Left renal cortex interstitium (tissue), 4 donors: ENCODE results near the gene GIT1. TPM values are rescaled to one million over a fixed set of nuclear protein-coding genes. Genes with fewer than 3 reads are reported as not detected.
A peak's percentile ranks its signal among the peaks of the same experiment; 100 is the strongest.

ENCODE experiments used
- DNase-seq, 4 donors: peaks; one replicate each; pipeline ENCODE4 v3.0.0-alpha.2; 2013; ENCODE audit warnings: low read depth in 4 of 4, low spot score in 2 of 4, missing footprints in 1 of 4
- polyA plus RNA-seq, 4 donors: library from polyadenylated mRNA; unstranded; fragments of 120-200 nt; gene quantifications; one replicate each; pipeline ENCODE4 v1.2.1, GENCODE V29; 2013; ENCODE audit not compliant: insufficient read length in 4 of 4

GIT1 gene
- polyA plus RNA-seq = 10 to 100 TPM; 41.2 to 55.4 (median 49.9) TPM

- peak in 1 of 4 donors; percentile 78 for DNase-seq
Observed at GRCh38 chr17:29589524-29590410, at the start of gene GIT1. Gene GIT1 (minus strand): TSS chr17:29589648. CDS start chr17:29589378, 270 bp downstream.

- DNase-seq = no peak
Observed at GRCh38 chr17:29633886-29634285, 44.4 kb upstream of the GIT1 start.

GRCh38 chr17:29630630-29631193 lies 41.3 kb upstream of the GIT1 start:
- no peak for DNase-seq

GRCh38 chr17:29629839-29630238 lies 40.4 kb upstream of the GIT1 start:
- DNase-seq = no peak

GRCh38 chr17:29628644-29629043 lies 39.2 kb upstream of the GIT1 start:
- DNase-seq = no peak

GRCh38 chr17:29627951-29628350 lies 38.5 kb upstream of the GIT1 start:
- no peak for DNase-seq

- no peak for DNase-seq
Observed at GRCh38 chr17:29625037-29625750, 35.7 kb upstream of the GIT1 start.

- no peak for DNase-seq
Observed at GRCh38 chr17:29624586-29624985, 35.1 kb upstream of the GIT1 start.

GRCh38 chr17:29623283-29623647 lies 33.8 kb upstream of the GIT1 start:
- no peak for DNase-seq

- no peak for DNase-seq
Observed at GRCh38 chr17:29622337-29623282, 33.2 kb upstream of the GIT1 start, which contains the start of gene CORO6. Gene CORO6 (minus strand): TSS chr17:29622912. CDS start chr17:29621421, 1,491 bp downstream.

GRCh38 chr17:29621751-29622194 lies 32.3 kb upstream of the GIT1 start:
- no peak for DNase-seq

- DNase-seq = no peak
Observed at GRCh38 chr17:29620779-29621500, 31.5 kb upstream of the GIT1 start.

- DNase-seq = no peak
Observed at GRCh38 chr17:29620271-29620670, 30.8 kb upstream of the GIT1 start.

- no peak for DNase-seq
Observed at GRCh38 chr17:29619251-29619650, 29.8 kb upstream of the GIT1 start.

- DNase-seq = no peak
Observed at GRCh38 chr17:29618272-29619065, 29.0 kb upstream of the GIT1 start.

- DNase-seq = no peak
Observed at GRCh38 chr17:29617481-29618271, 28.2 kb upstream of the GIT1 start.

- peak in 1 of 4 donors; percentile 64 for DNase-seq
Observed at GRCh38 chr17:29617125-29617480, 27.7 kb upstream of the GIT1 start.
